ENCODE data around the gene CCDC40.
"Not testable (repeated sequence)": the region's sequence is repeated elsewhere in the genome, so short reads cannot be mapped to it uniquely, and the experiment has no call there.

CCDC40 gene, protein sequence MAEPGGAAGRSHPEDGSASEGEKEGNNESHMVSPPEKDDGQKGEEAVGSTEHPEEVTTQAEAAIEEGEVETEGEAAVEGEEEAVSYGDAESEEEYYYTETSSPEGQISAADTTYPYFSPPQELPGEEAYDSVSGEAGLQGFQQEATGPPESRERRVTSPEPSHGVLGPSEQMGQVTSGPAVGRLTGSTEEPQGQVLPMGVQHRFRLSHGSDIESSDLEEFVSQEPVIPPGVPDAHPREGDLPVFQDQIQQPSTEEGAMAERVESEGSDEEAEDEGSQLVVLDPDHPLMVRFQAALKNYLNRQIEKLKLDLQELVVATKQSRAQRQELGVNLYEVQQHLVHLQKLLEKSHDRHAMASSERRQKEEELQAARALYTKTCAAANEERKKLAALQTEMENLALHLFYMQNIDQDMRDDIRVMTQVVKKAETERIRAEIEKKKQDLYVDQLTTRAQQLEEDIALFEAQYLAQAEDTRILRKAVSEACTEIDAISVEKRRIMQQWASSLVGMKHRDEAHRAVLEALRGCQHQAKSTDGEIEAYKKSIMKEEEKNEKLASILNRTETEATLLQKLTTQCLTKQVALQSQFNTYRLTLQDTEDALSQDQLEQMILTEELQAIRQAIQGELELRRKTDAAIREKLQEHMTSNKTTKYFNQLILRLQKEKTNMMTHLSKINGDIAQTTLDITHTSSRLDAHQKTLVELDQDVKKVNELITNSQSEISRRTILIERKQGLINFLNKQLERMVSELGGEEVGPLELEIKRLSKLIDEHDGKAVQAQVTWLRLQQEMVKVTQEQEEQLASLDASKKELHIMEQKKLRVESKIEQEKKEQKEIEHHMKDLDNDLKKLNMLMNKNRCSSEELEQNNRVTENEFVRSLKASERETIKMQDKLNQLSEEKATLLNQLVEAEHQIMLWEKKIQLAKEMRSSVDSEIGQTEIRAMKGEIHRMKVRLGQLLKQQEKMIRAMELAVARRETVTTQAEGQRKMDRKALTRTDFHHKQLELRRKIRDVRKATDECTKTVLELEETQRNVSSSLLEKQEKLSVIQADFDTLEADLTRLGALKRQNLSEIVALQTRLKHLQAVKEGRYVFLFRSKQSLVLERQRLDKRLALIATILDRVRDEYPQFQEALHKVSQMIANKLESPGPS

GRCh38 chr17:80035937-80036714 lies at the start of gene CCDC40:
Gene CCDC40 (plus strand): TSS chr17:80036642. CDS start chr17:80036663, 21 bp downstream.
- peak; percentile 64 for DNase-seq (ENCODE audit: low read depth)

DNA sequence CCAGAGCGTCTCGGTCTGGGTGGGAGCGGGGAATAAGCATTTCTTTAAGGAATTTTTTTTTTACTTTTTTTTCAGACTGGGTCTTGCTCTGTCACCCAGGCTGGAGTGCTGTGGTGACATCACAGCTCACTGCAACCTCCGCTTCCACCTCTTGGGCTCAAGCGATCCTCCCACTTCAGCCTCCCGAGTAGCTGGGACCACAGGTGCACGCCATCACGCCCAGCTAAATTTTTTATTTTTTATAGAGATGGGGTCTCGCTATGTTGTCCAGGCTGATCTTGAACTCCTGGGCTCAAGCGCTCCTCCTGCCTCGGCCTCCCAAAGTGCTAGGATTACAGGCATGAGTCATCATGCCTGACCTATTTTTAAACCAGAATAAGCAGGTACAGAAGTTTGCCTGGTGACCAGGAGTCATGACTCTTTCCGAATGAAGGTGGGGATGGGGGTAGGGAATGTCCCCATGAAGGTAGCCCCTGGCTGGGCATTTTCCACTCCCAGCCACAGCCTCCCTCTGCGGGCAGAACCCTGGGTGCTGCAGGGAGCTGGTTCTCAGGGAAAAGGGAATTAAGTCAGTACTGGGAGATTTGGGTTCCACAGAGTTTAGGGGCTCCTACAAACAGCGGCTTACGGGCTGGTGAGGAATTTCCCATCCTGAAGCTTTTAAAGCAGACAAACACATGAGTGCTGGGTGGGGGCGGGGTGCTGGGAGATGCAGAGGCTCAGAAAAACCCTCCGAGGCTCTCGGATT lies 49.1 kb upstream of the CCDC40 start:
- no peak for DNase-seq (ENCODE audit: low read depth)

DNA sequence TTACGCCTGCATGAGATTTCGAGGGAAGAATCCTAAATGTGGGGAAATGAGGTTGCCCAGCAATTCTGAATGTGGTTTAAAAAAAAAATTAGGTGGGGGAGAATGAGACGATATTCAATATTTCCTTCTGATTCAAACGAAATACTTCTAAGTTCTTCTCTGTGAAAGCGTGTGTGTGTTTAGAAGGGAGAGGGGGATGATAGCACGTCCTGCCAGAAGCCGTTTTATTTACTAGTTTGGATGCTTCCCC lies 48.6 kb upstream of the CCDC40 start:
- no peak for DNase-seq (ENCODE audit: low read depth)

- no peak for DNase-seq (ENCODE audit: low read depth)
Measured at GRCh38 chr17:79988185-79988971, 48.1 kb upstream of the CCDC40 start.

GRCh38 chr17:79989106-79989835 lies 47.2 kb upstream of the CCDC40 start:
- no peak for DNase-seq (ENCODE audit: low read depth)

GRCh38 chr17:79990051-79990592 lies 46.3 kb upstream of the CCDC40 start:
- DNase-seq (ENCODE audit: low read depth) = no peak

- no peak for DNase-seq (ENCODE audit: low read depth)
Measured at GRCh38 chr17:79990704-79991103, 45.7 kb upstream of the CCDC40 start.

DNA sequence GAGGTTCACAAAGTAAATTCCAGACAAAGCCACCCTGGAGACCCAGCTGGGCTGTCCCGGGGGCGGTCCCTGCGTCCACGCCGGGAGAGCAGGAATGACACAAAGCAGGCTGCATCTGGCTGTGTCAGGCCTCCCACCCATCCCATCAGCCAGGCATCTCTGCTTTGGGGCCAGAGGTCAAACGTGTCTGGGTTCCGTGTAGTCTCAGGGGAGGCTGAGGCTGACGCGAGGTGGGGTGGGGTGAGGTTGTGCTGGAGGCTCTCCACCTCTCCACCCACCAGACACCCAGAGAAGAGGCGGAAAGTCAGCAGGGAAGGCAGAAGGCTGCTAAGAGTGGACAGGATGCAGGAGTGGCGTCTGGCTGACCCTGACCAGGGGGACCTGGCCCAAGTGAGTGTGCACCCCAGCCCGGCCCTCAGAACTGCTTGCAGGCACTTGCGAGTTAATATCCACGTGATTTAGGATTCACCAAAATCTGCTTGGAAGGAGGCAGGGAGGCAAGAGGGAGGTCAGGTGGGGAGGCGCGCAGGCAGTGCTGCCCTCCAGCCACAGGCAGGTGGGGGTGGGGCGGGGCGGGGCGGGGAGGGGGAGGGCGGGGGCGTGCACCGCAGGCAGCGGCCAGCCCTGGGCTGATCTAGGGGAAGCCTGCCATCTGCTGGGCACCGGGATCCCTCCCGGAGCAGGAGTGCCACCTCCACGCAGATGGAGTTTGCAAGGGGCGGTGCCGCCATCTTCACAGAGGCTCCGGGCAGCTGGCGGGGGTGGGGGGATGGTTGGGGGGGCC lies 45.1 kb upstream of the CCDC40 start:
- DNase-seq (ENCODE audit: low read depth) = peak; percentile 73

DNA sequence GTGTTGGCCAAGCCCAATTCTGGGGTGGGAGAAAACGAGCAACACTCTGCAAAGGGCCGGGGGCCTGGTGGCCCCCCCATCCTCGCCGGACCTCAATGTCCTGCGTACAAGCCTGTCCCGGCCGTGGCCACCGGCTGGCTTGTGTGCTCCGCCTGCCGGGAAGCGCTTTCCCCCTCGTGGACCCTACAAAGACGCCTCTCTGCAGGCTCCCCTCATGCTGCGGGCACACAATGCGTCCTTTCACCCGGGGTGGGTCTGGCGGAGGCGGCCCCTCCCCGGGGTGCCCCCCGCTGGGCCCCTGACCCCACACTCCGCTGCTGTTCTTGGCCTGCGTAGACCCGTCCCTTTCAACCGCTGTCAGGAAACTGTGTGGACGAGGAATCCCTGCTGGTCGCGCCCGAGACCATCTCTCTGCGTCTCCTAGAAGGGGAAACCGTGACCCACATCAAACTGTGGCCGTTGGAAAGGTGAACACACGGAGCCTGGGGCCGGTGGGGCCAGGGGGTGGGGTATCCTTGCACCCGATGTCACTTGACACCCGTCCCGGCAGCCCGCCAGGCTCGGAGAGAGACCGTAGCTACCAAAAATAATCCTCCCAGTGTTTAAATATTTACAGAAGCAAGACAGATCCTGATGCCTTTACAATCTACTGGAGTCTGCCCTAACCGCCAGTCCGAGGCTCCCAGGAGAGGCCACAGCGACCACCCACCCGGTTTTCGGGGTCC lies 44.4 kb upstream of the CCDC40 start:
- no peak for DNase-seq (ENCODE audit: low read depth)

GRCh38 chr17:79992649-79993389 lies 43.6 kb upstream of the CCDC40 start:
- no peak for DNase-seq (ENCODE audit: low read depth)

- peak; percentile 15 for DNase-seq (ENCODE audit: low read depth)
Measured at GRCh38 chr17:79993390-79994227, 42.8 kb upstream of the CCDC40 start.

DNA sequence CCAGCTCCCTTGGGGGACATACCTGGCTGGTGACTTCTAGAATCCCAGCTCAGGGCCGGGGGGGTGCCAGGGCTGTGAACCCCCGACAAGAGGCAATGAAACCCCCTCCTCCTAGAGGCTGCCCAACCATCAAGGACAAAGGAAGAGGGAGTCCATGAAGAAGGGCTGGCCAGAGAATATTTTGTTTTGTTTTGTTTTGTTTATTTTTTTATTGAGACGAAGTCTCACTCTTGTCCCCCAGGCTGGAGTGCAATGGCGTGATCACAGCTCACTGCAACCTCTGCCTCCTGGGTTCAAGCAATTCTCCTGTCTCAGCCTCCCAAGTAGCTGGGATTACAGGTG lies 42.2 kb upstream of the CCDC40 start:
- not testable (repeated sequence) for DNase-seq (ENCODE audit: low read depth)

- DNase-seq (ENCODE audit: low read depth) = no peak
Measured at GRCh38 chr17:79994602-79995001, 41.8 kb upstream of the CCDC40 start.

- no peak for DNase-seq (ENCODE audit: low read depth)
Measured at GRCh38 chr17:79995696-79996095, 40.7 kb upstream of the CCDC40 start.

DNA sequence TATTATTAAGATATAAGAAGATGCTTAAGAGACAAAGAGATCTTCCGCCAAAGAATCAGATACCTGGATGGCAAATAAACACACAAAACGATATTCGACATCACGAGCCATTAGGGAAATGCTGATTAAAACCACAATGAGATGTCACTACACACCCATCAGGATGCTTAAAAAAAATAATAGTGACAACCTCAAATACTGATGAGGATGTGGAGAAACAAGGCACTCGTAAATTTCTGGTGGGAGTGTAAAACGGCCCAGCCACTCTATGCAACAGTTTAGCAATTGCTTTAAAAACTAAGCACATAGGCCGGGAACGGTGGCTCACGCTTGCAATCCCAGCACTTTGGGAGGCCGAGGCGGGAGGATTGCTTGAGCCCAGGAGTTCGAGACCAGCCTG lies 40.2 kb upstream of the CCDC40 start:
- no peak for DNase-seq (ENCODE audit: low read depth)

DNA sequence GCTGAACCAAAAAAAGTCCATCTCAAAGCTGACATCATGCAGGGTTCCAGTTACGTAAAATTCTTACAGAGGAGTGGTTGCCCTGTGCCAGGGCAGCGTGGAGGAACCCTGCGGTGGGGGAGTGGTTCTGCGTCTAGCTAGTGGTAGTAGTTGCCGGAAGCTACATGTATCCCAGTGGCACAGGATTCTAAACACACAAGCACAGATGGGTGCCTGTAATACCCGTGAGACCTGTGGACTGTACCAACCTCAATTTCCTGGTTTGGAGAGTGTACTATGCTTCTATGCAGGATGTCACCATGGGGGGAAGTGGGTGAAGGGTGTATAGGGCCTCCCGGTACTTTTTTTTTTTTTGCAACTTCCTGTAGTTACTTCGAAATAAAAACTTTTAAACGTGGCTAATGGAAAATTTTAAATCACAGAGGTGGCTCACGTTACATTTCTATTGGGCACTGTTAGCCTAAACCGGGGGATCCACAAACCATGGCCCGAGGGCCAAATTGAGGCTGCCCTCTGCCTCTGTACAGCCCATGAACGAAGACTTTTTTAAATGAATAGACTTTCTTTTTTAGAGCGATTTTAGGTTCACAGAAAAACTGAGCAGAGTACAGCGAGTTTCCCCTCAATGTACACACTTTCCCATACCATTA lies 39.3 kb upstream of the CCDC40 start:
- peak; percentile 52 for DNase-seq (ENCODE audit: low read depth)
